Vagina (tissue), 2 donors: ENCODE data around the gene NTNG1. TPM values are rescaled to one million over a fixed set of nuclear protein-coding genes. Genes with fewer than 3 reads are reported as not detected.

Source experiments
- DNase-seq, 2 donors: peaks; one replicate each; pipeline ENCODE4 v3.0.0-alpha.2; 2017; ENCODE audit errors: extremely low spot score in 2 of 2
- H3K27ac ChIP-seq: fragments of 200-600 bp; sonication (generic); one replicate; pipeline ENCODE4 v1.5.1; 2019
- H3K27me3 ChIP-seq: fragments of 200-600 bp; sonication (generic); one replicate; pipeline ENCODE4 v1.5.1; 2019
- H3K36me3 ChIP-seq, 2 donors: fragments of 200-600 bp; sonication (generic); one replicate each; pipeline ENCODE4 v1.5.1; 2017 to 2019
- H3K4me1 ChIP-seq: fragments of 200-600 bp; sonication (generic); one replicate; pipeline ENCODE4 v1.5.1; 2019
- H3K4me3 ChIP-seq, 2 donors: fragments of 200-600 bp; sonication (generic); 1 replicate in 1 of 2; 2 replicates in 1 of 2; pipeline ENCODE4 v1.5.1; 2016 to 2019
- H3K9me3 ChIP-seq: fragments of 200-600 bp; sonication (generic); one replicate; pipeline ENCODE4 v1.5.1; 2019
- CTCF ChIP-seq, 3 experiments: fragments of 450-650 bp in 2 of 3; fragments of 200-600 bp in 1 of 3; sonication (generic) in 1 of 3; IDR thresholded peaks; one replicate each; pipeline ENCODE4 v1.5.1; 2017 to 2019; ENCODE audit warnings: antibody characterized with exemption in 3 of 3, mild to moderate bottlenecking in 2 of 3, moderate library complexity in 2 of 3
- POLR2A ChIP-seq, 2 donors: fragments of 450-650 bp; IDR thresholded peaks; one replicate each; pipeline ENCODE4 v1.6.1; 2017; ENCODE audit warnings: antibody characterized with exemption in 2 of 2, mild to moderate bottlenecking in 2 of 2, moderate library complexity in 2 of 2
- POLR2AphosphoS5 ChIP-seq, 2 donors: sonication (generic); formaldehyde crosslinking; IDR thresholded peaks; one replicate each; pipeline ENCODE4 v1.9.0; 2017; ENCODE audit warnings: antibody characterized with exemption in 2 of 2, mild to moderate bottlenecking in 2 of 2, low read depth in 1 of 2; ENCODE audit not compliant: insufficient read depth in 1 of 2
- intact Hi-C: fragments of 100-400 bp; cut with DNase I; formaldehyde crosslinking; loops from one replicate; pipeline ENCODE4 v1.15.1; 2023
- total RNA-seq: library from RNA; depleted of rRNA; stranded (reverse); fragments of >200 nt; gene quantifications from one replicate; pipeline ENCODE4 v1.2.3, GENCODE V29; 2016

The NTNG1 gene
- total RNA-seq, 1 donor from 2014 or later, result 6.6 TPM

- H3K4me1 ChIP-seq, result no peaks in the 10 kb centered on the region
- H3K9me3 ChIP-seq, result no peaks in the 10 kb centered on the region
- no peaks in the 10 kb centered on the region for H3K27me3 ChIP-seq
- DNase-seq, result no peak
- no peak overlapping the region for H3K4me3 ChIP-seq
- no peak for TF ChIP-seq CTCF (IDR thresholded peaks at IDR 0.05)
- no peak for TF ChIP-seq POLR2A (IDR thresholded peaks at IDR 0.05)
- no peak for TF ChIP-seq POLR2AphosphoS5 (IDR thresholded peaks at IDR 0.05; ENCODE audit: insufficient read depth in 1 of 2, low read depth in 1 of 2)
- no peaks in the 10 kb centered on the region for H3K36me3 ChIP-seq
- no peak overlapping the region for H3K27ac ChIP-seq
- intact Hi-C loops, result no loop called here
Measured at GRCh38 chr1:107512836-107513235, 372.0 kb downstream of the NTNG1 start.

GRCh38 chr1:107514841-107515240, 374.0 kb downstream of the NTNG1 start:
- intact Hi-C loops, result no loop called here
- Histone ChIP-seq H3K9me3 (no peaks in the 10 kb centered on the region), H3K27me3 (no peaks in the 10 kb centered on the region), H3K36me3 (no peaks in the 10 kb centered on the region), H3K4me3 (no peak overlapping the region), H3K27ac (no peak overlapping the region), H3K4me1 (no peaks in the 10 kb centered on the region)
- no peak for DNase-seq
- no peak for TF ChIP-seq POLR2AphosphoS5 (IDR thresholded peaks at IDR 0.05; ENCODE audit: insufficient read depth in 1 of 2, low read depth in 1 of 2)
- no peak for TF ChIP-seq CTCF (IDR thresholded peaks at IDR 0.05)
- TF ChIP-seq POLR2A (IDR thresholded peaks at IDR 0.05), result no peak

GRCh38 chr1:107515702-107516101, 374.9 kb downstream of the NTNG1 start:
- Histone ChIP-seq H3K4me1 (no peaks in the 10 kb centered on the region), H3K9me3 (no peaks in the 10 kb centered on the region), H3K27me3 (no peaks in the 10 kb centered on the region), H3K4me3 (no peak overlapping the region), H3K36me3 (no peaks in the 10 kb centered on the region), H3K27ac (no peak overlapping the region)
- no peak for TF ChIP-seq POLR2AphosphoS5 (IDR thresholded peaks at IDR 0.05; ENCODE audit: insufficient read depth in 1 of 2, low read depth in 1 of 2)
- TF ChIP-seq POLR2A (IDR thresholded peaks at IDR 0.05), result no peak
- no peak for TF ChIP-seq CTCF (IDR thresholded peaks at IDR 0.05)
- intact Hi-C loops, result no loop called here
- no peak for DNase-seq

GRCh38 chr1:107523061-107523460, 382.2 kb downstream of the NTNG1 start:
- Histone ChIP-seq H3K4me3 (no peak overlapping the region), H3K36me3 (no peaks in the 10 kb centered on the region), H3K27ac (no peak overlapping the region), H3K9me3 (no peaks in the 10 kb centered on the region), H3K27me3 (no peaks in the 10 kb centered on the region), H3K4me1 (no peaks in the 10 kb centered on the region)
- no peak for DNase-seq
- intact Hi-C loops, result no loop called here
- no peak for TF ChIP-seq CTCF (IDR thresholded peaks at IDR 0.05)
- TF ChIP-seq POLR2A (IDR thresholded peaks at IDR 0.05), result no peak
- no peak for TF ChIP-seq POLR2AphosphoS5 (IDR thresholded peaks at IDR 0.05; ENCODE audit: insufficient read depth in 1 of 2, low read depth in 1 of 2)

GRCh38 chr1:107523736-107524135, 382.9 kb downstream of the NTNG1 start:
- intact Hi-C loops, result no loop called here
- H3K4me3 ChIP-seq, result no peak overlapping the region
- no peaks in the 10 kb centered on the region for H3K27me3 ChIP-seq
- H3K4me1 ChIP-seq, result no peaks in the 10 kb centered on the region
- TF ChIP-seq POLR2A (IDR thresholded peaks at IDR 0.05), result no peak
- no peak for TF ChIP-seq CTCF (IDR thresholded peaks at IDR 0.05)
- no peak for TF ChIP-seq POLR2AphosphoS5 (IDR thresholded peaks at IDR 0.05; ENCODE audit: insufficient read depth in 1 of 2, low read depth in 1 of 2)
- H3K9me3 ChIP-seq, result no peaks in the 10 kb centered on the region
- no peaks in the 10 kb centered on the region for H3K36me3 ChIP-seq
- no peak for DNase-seq
- H3K27ac ChIP-seq, result no peak overlapping the region
